NCI-H1930 (cell line): ENCODE results near the gene NBPF14.
"Not testable (repeated sequence)": the region's sequence is repeated elsewhere in the genome, so short reads cannot be mapped to it uniquely, and the experiment has no call there.

Source experiments
- DNase-seq, 2 experiments: peaks; one replicate each; lab custom pipeline; 2025; lab: John Stamatoyannopoulos, UW

NBPF14 gene, protein sequence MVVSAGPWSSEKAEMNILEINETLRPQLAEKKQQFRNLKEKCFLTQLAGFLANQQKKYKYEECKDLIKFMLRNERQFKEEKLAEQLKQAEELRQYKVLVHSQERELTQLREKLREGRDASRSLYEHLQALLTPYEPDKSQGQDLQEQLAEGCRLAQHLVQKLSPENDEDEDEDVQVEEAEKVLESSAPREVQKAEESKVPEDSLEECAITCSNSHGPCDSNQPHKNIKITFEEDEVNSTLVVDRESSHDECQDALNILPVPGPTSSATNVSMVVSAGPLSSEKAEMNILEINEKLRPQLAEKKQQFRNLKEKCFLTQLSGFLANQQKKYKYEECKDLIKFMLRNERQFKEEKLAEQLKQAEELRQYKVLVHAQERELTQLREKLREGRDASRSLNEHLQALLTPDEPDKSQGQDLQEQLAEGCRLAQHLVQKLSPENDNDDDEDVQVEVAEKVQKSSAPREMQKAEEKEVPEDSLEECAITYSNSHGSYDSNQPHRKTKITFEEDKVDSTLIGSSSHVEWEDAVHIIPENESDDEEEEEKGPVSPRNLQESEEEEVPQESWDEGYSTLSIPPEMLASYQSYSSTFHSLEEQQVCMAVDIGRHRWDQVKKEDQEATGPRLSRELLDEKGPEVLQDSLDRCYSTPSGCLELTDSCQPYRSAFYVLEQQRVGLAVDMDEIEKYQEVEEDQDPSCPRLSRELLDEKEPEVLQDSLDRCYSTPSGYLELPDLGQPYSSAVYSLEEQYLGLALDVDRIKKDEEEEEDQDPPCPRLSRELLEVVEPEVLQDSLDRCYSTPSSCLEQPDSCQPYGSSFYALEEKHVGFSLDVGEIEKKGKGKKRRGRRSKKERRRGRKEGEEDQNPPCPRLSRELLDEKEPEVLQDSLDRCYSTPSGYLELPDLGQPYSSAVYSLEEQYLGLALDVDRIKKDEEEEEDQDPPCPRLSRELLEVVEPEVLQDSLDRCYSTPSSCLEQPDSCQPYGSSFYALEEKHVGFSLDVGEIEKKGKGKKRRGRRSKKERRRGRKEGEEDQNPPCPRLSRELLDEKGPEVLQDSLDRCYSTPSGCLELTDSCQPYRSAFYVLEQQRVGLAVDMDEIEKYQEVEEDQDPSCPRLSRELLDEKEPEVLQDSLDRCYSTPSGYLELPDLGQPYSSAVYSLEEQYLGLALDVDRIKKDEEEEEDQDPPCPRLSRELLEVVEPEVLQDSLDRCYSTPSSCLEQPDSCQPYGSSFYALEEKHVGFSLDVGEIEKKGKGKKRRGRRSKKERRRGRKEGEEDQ (N-terminal part only)

DNA sequence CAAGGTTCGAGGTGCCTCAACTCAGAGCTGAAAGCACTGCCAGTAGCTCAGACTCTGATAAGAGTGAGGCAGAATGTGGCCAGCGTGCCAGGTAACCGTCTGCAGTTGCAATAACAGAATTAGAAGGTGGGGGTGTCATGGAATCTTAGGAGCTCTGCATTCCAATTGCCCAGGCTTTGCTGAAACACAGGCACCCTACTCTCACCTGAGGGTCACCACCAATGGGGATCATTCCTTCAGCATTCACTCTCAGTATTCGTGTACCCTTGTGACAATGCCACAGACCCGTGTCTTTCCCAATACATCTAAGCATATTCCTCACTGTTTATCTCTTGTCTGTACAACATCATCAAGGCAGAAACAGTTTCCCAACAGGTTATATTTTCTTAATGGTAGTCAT is at the start of gene NBPF14:
Gene NBPF14 (minus strand): TSS at position 101 of the 400 bp plus-strand sequence. CDS start 294 bp downstream, outside the sequence.
- DNase-seq, result not testable (repeated sequence)

DNA sequence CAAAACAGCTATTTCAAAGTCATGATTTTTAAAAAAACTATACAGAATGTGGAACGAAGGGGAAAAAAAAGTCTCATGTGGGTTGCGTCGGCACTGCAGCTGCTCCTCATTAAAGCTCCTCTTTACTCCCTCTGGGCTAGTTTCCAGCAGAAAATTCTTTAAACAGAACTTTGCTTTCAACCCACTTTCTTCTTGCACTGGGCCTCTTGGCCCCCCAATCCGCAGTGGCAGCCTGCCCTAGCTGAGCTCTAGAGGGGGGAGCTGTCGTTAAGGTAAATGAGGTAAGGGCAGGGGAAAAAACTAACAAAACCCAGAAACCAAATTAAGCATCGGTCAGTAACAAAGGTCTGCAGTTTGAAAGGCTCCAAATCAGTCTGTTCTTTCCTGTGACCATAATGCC is 29.6 kb upstream of the NBPF14 start:
- not testable (repeated sequence) for DNase-seq

DNA sequence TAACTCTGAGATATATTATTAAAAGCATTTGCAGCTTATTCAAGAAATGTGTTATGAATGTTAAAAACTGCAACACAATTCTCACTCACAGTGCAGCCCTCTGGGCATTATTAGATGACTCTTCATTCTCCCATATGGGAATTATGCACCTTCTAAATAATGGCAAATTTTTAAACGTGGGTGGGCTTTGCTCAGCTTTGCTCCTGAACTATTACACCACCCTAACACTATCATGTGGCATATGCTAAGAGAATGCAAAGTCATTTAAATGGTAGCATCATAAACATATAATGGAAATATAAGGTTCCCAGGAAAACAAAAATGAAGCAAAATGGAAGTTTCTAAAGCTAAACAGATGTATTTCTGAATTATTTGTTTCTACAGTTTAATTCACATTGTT is 22.4 kb upstream of the NBPF14 start:
- not testable (repeated sequence) for DNase-seq

DNA sequence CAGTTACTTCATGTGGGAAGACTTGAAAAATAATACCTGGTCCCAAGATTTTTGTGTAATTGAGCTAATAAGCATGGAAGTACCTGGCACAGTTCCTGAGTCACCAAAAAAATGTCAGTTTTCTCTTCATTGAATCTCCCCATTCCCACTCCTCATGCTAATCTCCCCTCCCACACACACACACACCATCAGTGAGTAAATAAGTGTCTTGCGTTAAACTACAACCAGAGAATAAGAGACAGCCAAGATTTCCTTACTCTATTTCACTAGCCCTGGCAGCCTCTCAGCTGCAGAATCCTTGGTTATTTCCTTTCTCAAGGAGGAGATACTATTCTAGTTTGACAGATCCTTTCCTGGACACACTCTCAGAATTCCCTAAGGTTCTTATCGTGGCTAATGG is 9.5 kb upstream of the NBPF14 start:
- DNase-seq, result not testable (repeated sequence)

DNA sequence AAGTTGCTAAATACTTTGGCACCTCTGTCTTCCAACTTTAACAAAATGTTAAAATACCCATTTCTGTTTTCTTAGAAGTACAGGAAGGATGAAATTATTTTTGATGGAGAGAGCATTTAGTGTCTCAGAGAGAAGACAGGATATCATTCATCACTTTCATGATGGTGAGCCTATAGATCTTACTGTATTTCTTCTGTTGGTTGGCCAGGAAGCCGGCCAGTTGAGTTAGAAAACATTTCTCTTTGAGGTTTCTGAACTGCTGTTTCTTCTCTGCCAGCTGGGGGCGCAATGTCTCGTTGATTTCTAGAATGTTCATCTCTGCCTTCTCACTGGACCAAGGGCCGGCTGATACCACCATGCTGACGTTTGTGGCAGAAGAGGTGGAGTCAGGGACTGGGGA is 451 bp downstream of the NBPF14 start:
- not testable (repeated sequence) for DNase-seq

DNA sequence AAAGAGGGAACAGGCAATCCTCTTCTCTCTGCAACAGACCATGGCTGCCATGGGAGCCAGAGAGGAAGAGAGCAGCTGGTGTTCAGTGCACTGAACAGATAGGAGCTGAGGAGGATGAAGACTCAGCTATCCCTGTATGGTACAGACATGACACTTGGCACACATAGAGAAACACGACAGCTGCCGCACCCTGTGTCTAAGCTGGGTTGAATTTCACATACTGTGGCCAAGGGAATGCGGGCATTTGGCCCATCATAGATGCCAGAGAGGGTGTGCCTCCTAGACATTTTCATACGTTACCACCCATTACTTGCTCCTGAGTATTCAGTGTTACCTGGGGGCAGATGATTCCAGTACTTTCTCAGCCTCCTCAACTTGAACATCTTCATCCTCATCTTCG is 4.7 kb downstream of the NBPF14 start:
- not testable (repeated sequence) for DNase-seq

DNA sequence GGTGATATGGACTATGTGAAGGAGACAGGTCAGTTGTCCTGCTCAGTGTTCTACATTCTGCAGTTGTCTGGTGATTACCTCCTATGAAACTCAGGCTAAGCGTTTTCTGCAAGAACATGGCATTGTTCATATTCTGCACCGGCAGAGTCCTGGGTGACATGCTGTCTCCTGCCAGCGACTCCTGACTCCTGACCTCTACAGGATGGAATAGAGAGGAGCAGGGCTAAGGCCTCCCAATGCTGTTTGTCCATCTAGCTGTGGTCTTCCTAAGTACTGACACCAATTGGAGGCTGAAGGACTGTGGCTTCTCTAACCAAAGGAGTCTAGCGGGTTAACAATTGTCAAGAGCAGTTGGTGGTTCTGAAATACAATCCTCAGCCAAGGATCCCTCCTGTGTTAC is 63.7 kb downstream of the NBPF14 start:
- DNase-seq, result not testable (repeated sequence)

DNA sequence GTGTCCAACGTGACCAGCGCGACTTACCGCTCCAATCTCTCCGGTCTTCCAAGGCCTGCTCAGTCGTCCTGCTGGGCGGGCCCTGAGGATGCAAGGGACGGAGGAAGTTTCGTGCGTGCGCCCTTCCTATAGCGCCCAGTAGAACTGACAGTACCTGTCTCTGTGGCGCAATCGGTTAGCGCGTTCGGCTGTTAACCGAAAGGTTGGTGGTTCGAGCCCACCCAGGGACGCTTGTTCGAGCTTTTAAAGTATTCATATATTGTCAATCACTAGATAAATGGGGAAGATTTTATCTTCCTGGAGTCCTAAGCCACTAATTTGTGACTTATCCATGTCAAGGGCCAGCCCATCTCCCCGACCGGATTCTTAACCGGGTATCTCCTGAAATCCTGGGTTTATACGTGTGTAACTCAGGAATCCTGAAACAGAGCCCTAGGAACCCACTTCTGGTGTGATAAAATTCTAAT is 66.7 kb downstream of the NBPF14 start:
- peak in 1 of 2 experiments; percentile 52 for DNase-seq

DNA sequence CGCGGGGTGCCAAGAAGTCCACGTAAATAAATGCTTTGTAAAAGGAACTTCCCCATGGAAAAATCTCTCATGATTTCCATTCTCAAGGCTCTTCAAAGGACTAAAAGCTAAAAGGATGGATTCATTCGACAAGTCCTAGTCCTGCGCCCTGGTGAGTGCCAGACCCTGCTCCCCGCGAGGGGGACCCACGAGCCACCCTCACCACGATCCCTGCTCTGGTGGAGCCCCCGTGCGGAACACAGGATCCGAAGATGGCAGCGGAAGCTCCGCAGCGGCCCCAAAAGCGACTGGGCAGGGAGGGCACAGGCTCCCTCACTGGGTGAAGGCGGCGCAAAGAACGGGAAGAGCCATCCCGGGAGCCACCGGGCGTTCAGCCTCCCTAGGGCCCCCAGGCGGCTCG is 67.2 kb downstream of the NBPF14 start:
- DNase-seq, result not testable (repeated sequence)

DNA sequence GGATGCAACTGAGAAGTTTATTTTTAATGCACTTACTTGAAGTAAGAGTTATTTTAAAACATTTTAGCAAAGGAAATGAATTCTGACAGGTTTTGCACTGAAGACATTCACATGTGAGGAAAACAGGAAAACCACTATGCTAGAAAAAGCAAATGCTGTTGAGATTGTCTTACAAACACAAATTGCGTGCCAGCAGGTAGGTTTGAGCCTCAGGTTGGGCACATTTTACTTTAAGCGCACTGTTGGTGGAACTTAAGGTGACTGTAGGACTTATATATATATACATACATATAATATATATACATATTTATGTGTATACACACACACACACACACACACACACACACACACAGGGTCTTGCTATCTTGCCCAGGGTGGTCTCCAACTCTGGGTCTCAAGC is 69.2 kb downstream of the NBPF14 start:
- not testable (repeated sequence) for DNase-seq

DNA sequence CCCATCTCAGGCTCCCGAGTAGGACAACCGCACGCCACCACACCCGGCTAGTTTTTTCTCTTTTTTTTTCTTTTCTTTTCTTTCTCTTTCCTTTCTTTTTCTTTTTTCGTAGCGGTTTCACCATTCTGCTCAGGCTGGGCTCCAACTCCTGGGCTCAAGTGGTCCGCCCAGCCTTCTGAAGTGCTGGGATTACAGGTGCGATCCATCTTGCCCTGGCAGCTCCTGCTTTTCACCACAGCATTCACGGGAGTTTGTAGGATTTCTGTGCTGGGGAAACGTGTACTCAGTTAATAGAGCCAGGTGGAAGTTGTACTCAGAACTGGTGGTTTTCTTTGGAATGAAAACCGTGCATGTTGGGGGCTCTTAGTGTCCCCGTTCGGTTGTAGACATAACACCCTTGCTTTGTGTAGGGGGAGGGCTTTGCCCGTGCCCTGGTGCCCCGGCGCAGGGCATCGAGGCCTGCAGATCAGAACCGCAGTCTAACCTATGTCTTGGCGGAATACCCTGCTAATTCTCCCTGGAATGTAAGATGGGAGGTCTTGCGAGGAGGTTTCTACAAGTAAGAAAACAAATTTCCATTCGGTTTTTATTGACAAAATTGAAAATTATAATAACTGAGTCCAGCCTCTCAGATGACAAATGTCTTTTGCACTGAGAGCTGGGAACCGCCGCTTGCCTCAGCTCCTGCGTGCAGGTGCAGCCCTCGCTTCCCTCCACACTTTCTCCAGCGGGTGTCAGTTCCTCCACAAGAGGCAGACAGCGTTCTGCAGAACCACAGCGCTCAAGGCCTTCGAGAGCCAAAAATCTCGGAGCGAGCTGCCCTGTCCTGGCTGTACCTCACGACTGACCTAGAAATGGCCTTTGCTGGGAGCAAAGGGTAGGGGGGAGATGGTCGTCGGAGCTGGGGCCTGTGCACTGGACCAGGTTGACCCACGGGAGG is 72.3 kb downstream of the NBPF14 start:
- not testable (repeated sequence) for DNase-seq

DNA sequence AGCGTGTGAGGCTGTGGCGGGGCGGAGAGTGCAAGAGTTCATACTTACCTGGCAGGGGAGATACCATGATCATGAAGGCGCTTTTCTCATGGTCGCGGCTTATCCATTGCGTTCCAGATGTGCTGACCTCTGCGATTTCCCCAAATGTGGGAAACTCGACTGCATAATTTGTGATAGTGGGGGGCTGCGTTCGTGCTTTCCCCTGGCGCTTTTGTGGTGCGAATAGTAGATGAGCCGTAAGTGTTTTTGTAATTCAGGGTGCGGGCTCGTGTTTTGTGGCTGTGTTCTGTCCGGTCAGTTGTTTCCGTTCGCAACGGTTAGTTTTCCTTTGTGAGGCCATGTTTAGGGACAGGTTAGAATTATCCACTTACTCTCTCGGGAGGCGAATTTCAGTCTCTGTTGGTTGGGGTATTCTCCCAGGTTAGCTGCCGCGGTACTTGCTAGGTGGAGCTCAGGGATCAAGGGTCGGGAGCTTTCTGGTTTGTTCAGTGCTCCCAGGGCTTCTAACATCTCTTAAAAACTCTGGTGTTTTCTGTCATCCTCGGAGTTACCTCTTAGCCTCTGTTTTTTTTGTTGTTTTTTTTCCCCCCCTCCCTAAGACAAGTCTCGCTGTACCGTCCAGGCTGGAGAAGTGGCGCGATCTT is 73.1 kb downstream of the NBPF14 start:
- peak; percentile 86 to 95 for DNase-seq

DNA sequence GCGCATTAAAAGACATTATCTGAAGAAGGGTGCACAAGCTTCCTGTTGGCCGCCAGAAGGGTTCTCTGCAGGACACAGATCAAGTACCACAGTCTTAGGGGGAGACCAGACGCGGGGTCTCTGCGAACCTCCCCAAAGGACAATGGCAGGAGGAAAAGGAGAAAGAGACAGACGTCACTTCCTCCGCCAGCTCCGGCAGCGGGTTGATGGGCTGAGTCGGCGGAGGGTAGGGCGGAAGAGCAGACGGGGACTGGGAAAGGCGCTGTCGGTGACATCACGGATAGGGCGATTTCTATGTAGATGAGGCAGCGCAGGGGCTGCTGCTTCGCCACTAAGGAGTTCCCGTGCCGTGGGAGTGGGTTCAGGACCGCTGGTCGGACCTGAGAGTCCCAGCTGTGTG is 73.7 kb downstream of the NBPF14 start:
- peak; percentile 82 to 87 for DNase-seq

DNA sequence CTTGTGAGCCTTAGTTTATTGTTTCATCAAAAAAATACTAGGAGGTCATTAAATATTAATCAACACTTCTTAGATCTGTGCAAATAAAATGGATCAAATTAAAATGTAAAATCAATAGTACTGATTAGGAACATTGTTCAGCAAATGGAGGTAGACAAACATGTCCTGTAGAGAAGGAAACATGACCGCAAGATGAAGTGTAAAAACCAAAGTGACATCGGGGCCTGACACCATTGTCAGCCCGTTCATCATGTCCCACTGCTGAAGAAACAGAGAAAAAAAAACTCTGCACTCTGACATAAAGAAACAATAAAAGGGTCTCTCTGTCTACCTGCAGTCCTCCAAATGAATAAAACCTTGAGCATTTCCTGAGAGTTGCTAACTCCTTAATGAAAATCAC is 81.5 kb downstream of the NBPF14 start:
- not testable (repeated sequence) for DNase-seq

DNA sequence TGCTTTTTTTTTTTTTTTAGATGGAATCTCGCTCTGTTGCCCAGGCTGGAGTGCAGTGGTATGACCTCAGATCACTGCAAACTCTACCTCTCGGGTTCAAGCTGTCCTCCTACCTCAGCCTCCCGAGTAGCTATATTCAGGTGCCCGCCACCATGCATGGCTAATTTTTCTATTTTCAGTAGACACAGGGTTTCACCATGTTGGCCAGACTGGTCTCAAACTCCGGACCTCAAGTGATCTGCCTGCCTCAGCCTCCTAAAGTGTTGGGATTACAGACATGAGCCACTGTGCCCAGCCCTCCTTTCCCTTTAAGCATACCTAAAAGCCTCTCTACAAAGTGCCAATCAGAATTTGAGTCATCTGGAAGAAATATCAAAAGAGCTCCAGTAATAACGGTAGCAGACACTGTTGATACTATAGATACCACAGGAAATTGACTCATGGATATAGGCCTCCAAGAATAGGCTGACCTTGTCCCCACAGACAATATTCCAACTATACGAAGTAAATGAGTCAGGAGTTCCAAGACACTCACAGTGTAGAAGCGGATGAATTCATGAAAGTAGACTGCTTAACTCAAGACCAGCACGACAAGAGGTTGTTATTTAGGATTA is 83.1 kb downstream of the NBPF14 start:
- not testable (repeated sequence) for DNase-seq

DNA sequence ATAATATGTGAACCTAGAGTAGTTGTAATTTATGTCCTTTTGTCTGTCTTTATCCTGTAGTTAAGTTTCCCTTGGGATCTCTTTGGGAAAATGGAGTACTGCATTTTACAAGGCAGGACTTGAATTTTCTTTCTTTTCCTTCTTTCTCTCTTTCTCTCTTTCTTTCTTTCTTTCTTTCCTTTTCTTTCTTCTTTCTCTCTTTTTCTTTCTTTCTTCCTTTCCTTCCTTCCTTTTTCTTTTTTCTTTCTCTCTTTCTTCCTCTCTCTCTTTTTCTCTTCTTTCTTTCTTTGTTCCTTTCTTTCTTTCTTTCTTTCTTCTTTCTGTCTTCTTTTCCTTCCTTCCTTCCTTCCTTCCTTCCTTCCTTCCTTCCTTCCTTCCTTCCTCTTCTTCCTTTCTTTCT is 101.9 kb downstream of the NBPF14 start:
- DNase-seq, result not testable (repeated sequence)

DNA sequence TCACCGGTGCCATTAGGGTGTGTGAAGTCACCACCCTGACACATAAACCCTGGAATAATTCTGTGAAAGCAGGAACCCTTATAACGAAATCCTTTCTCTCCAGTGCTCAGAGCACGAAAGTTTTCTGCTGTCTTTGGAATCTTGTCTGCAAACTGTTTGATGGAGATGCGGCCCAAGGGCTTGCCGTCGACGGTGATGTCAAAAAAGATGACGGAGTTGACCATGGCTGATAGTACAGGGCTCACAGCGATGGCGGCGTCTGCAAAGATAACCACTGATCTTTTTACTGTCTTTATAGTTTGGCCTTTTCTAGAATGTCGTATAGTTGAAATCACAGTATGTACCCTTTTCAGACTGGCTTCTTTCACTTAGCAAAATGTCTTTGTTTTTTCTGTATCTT is 112.8 kb downstream of the NBPF14 start, which contains the start of gene PPIAL4G:
Gene PPIAL4G (minus strand): TSS at position 274 of the 400 bp plus-strand sequence. CDS start 50 bp downstream, at position 224.
- not testable (repeated sequence) for DNase-seq
